NB4 (cell line): ENCODE results near the gene GRID1.

Source experiments
- MYC ChIP-seq: IDR thresholded peaks from 2 replicates; pipeline ENCODE4 v1.6.1; 2011; ENCODE audit warnings: low read depth, low read length
- POLR2A ChIP-seq: IDR thresholded peaks from 2 replicates; pipeline ENCODE4 v1.6.1; 2011; ENCODE audit warnings: mild to moderate bottlenecking; ENCODE audit not compliant: insufficient read length; ENCODE audit errors: extremely low read depth
- TF ChIP-seq, protein P1 (sequence below): IDR thresholded peaks from 2 replicates; pipeline ENCODE4 v1.6.1; 2011; ENCODE audit warnings: low read depth, low read length
- TF ChIP-seq, protein P2 (sequence below): IDR thresholded peaks from one replicate; pipeline ENCODE4 v1.5.1; 2012; ENCODE audit warnings: low read depth, low read length

DNA sequence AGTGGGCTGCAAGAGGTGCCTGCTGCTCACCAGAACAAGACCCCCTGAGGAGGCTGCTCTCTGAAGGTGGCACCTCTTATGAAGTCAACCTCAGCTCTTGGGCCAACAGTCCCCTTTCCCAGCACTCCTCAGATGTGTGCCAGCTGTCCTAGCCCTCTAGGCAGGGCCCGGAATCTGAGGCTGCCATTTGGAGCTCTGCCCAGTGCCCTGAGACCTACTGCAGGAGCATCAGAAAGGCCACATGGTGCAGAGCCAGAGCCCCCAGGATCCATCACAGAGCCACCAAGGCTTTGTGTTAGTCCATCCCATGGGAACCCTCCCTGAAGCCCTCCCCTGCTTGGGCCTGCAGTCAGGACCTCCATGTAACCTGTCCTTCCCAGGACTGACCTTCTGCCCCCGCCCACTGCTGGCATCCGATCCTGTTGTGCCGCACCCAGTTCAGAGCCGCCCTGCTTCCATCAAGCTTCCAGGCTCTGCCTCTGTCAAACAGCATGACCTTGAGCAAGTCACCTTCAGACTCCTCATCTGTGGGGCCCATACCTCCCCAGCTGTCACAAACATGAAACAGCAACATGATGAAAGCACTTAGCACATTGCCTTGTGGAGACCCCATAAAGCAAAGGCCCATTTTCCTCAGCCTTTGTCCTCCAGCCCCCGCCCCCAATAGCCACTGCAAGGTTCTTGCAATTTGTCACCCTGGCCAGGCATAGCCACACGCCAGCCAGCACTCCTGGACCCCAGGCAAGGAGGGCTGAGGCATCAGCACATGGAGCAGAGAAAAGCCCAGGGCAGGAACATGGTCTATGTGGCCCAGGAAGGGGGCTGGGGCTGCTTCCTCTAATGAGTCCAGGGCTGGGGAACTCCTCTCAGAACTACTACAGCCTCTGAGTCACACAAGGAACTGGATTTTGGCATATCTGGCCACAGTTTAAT, 51.7 kb downstream of the GRID1 start:
- TF ChIP-seq, protein P1, sequence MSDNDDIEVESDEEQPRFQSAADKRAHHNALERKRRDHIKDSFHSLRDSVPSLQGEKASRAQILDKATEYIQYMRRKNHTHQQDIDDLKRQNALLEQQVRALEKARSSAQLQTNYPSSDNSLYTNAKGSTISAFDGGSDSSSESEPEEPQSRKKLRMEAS: no peak
- TF ChIP-seq, protein P2, sequence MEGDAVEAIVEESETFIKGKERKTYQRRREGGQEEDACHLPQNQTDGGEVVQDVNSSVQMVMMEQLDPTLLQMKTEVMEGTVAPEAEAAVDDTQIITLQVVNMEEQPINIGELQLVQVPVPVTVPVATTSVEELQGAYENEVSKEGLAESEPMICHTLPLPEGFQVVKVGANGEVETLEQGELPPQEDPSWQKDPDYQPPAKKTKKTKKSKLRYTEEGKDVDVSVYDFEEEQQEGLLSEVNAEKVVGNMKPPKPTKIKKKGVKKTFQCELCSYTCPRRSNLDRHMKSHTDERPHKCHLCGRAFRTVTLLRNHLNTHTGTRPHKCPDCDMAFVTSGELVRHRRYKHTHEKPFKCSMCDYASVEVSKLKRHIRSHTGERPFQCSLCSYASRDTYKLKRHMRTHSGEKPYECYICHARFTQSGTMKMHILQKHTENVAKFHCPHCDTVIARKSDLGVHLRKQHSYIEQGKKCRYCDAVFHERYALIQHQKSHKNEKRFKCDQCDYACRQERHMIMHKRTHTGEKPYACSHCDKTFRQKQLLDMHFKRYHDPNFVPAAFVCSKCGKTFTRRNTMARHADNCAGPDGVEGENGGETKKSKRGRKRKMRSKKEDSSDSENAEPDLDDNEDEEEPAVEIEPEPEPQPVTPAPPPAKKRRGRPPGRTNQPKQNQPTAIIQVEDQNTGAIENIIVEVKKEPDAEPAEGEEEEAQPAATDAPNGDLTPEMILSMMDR: no peak
- TF ChIP-seq POLR2A: no peak
- TF ChIP-seq MYC: no peak
